ENCODE measurements around the gene DNAI7.

DNAI7 gene

GRCh38 chr12:25087596-25087995 lies 107.4 kb downstream of the DNAI7 start:
- DNase-seq (ENCODE audit: low read depth), result no peak
- TF ChIP-seq CTCF (conservative IDR thresholded peaks at IDR 0.05; ENCODE audit: low read length), result no peak
- no peak overlapping the region for H3K4me3 ChIP-seq (ENCODE audit: low read length)

- DNase-seq (ENCODE audit: low read depth), result no peak
- H3K4me3 ChIP-seq (ENCODE audit: low read length), result no peak overlapping the region
- TF ChIP-seq CTCF (conservative IDR thresholded peaks at IDR 0.05; ENCODE audit: low read length), result no peak
Measured at GRCh38 chr12:25084816-25085215, 110.1 kb downstream of the DNAI7 start.

- TF ChIP-seq CTCF (conservative IDR thresholded peaks at IDR 0.05; ENCODE audit: low read length), result no peak
- DNase-seq (ENCODE audit: low read depth), result no peak
- H3K4me3 ChIP-seq (ENCODE audit: low read length), result no peak overlapping the region
Measured at GRCh38 chr12:25083211-25083610, 111.7 kb downstream of the DNAI7 start.

GRCh38 chr12:25082628-25083027 lies 112.3 kb downstream of the DNAI7 start:
- TF ChIP-seq CTCF (conservative IDR thresholded peaks at IDR 0.05; ENCODE audit: low read length), result no peak
- no peak for DNase-seq (ENCODE audit: low read depth)
- no peak overlapping the region for H3K4me3 ChIP-seq (ENCODE audit: low read length)

- DNase-seq (ENCODE audit: low read depth), result no peak
- TF ChIP-seq CTCF (conservative IDR thresholded peaks at IDR 0.05; ENCODE audit: low read length), result no peak
Measured at GRCh38 chr12:25079393-25079792, 115.6 kb downstream of the DNAI7 start.

GRCh38 chr12:25074954-25075353 lies 120.0 kb downstream of the DNAI7 start:
- no peak for TF ChIP-seq CTCF (conservative IDR thresholded peaks at IDR 0.05; ENCODE audit: low read length)
- no peak for DNase-seq (ENCODE audit: low read depth)
- H3K4me3 ChIP-seq (ENCODE audit: low read length), result no peak overlapping the region

More at GRCh38 chr12:25079393-25079792, 115.6 kb downstream of the DNAI7 start:
- no peak overlapping the region for H3K4me3 ChIP-seq (ENCODE audit: low read length)

- no peak overlapping the region for H3K4me3 ChIP-seq (ENCODE audit: low read length)
- no peak for TF ChIP-seq CTCF (conservative IDR thresholded peaks at IDR 0.05; ENCODE audit: low read length)
- DNase-seq (ENCODE audit: low read depth), result no peak
Measured at GRCh38 chr12:25074113-25074512, 120.8 kb downstream of the DNAI7 start.

All from AG10803 (cell line).